GM19025 (cell line): Measurements from ENCODE around the gene RASA3.
"Not testable (repeated sequence)": the region's sequence is repeated elsewhere in the genome, so short reads cannot be mapped to it uniquely, and the experiment has no call there.

Source experiments
- ATAC-seq: cut with Tn5 transposase; IDR thresholded peaks from one replicate; pipeline ENCODE4 v1.9.1; 2021; ENCODE audit warnings: mild to moderate bottlenecking, low read depth, moderate library complexity; ENCODE audit not compliant: unreplicated experiment

RASA3 gene

DNA sequence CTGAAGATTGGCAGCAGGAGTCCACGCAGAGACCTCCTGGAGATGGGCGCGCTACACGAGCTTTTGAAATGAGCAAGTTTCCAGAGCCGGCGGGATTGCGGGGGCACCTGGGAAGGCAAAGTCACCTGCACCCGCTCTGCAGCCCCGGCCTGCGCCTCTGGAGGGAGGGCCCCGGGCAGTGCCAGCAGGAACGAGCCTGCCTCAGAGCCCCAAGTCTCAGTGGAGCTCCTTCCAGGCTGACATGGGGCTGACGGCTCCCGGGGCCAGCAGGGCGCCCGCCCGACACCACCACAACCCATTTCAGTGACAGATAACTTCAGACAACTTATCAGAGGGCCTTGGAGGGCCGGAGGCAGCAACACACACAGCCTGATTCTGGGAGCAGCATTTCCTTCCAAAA, 45.0 kb downstream of the RASA3 start:
- no peak for ATAC-seq

DNA sequence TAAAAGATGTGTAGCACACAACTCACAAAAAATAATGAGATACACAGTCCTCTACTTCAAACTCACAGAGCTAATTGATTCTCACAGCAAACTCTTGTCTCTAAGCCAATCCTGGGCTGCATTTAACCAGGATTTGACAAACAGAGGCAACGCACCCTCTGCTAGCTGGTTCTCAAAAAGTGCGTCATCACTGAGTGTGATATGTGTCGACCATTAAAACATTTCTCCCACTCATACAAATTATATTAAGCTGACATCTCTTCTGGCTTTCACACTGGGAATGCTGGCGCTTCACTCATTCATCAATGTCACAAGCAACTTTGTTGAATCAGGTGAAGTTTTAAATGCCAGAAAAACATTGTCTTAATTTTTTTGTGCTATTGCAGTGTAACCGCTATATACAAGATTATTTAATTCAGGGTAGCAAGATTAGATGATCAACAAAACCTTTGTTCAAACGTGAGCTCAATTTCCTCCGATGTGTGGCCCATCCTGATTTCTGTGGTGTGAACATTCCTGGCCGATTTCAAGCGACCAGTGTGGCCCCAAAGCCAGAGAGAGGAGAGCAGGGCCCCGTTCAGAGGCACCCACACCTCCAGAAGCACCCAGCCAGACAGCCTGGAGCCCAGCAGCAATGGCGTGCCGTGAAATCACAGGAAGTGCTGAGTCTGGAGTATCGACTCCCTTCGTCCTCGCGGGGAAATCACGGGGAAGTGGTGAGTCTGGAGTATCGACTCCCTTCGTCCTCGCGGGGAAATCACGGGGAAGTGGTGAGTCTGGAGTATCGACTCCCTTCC, 49.4 kb downstream of the RASA3 start:
- ATAC-seq: no peak

DNA sequence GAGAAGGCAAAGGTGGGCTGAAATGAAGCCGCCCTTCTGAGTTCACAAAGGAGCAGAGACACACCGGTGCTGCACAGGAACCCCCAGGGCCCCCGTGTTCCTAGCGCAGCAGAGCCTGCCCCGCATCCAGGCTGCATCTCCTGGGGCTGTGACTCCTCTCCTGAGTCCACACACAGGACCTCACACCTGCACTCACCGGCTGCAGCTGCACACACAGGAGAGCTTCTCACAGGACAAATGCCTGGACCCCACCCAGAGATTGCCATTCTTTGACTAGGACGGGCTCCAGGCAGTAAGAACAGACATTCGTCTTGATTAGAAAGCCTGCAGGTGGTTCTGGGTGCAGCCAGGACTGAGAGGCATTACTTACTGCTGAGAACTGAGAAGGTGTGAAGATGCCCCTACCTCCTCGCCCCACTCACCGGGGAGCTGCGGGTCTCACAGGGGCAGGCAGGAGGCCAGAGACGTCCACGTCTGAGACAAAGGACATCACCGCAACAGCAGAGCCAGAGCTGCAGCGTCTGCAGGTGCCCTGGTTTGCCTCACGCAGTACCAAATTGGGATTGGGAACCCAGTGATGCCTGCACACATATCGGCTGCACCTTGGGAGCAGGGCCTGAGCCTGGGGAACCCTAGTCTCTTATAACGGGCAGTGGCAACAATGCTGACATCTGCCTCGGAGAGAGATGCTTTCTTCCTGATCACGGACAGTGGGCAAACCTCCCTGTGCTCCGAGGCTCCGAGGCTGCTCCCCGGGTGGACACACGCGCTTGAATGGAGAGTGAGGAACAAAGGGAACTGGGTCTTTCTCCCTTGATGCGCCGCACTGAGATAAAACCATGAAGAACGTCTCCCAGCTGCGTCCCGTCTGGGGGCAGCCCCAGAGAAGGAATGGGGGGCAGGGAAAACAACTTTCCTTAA, 50.4 kb downstream of the RASA3 start:
- ATAC-seq: no peak

DNA sequence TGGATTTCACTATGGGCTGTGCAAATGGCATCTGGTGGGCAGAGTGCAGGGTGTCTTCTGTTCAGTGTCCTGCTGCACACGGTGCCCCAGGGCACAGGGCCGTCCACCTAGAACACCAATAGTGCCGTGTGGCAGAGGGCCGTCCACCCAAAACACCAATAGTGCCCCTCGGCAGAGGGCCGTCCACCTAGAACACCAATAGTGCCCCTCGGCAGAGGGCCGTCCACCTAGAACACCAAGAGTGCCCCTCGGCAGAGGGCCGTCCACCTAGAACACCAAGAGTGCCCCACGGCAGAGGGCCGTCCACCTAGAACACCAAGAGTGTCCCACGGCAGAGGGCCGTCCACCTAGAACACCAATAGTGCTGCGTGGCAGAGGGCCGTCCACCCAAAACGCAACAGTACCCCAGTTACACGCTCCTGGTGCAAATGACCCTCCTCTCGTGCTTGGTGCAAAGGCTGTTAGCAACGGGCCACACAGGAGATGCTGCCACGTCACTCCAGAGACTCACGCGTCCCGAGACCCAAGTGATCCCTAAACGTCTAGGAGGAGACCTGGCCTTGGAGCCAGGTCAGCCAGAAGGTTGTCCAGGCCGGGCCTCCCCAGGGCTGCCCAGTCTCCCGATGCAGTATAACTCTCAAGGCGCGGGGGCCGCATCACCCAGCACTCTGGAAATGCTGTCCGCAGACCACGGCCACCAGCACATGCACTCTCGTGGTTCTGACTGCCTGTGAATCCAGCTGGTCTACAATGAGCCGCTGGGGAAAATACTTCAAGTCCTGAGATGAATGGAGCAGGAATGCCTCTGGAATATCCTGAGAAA, 51.5 kb downstream of the RASA3 start:
- ATAC-seq: no peak

DNA sequence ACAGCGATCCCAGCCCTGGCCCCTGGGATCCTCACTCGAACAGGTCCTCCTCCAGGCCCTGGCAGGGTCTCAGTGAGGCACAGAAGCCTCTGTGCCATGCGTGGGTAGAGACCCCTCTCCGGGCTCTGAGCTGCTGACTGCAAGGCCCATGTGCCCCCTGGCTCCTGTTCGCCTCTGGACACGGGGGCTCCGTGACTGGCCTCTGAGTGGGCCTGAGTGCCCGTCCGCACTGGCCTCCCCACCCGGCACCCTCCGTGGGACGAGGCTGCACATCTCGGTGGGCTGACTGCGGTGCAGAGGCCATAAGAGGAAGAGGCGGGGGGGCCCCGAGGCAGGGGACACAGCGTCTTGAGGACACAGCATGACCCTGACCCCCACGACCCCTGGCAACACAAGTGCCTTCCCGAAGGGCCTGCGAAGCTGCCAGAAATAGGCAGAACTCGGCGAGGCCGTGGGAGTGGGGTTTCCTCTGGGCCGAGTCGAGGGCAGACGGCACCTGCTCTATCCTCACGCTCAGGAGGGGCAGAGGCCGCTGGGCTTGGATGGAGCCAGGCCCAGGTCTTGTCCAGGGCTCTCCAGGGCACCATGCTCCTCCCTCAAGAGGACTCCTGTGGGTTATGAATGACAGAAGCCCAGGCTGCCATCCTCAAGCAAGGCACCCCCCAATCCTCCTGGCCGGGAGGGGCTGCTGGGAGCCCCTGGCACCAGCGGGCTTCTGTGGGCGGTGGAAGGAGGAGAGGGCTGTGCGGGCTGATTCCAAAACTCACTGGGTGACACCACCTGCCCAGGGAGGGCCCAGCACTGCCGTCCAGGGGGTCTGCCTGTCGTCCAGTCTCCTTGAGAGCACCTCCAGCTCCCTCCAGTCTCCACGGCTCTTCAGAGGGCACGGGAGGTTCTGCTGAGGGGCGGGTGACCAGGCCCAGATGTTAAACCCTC, 52.6 kb downstream of the RASA3 start:
- no peak for ATAC-seq

DNA sequence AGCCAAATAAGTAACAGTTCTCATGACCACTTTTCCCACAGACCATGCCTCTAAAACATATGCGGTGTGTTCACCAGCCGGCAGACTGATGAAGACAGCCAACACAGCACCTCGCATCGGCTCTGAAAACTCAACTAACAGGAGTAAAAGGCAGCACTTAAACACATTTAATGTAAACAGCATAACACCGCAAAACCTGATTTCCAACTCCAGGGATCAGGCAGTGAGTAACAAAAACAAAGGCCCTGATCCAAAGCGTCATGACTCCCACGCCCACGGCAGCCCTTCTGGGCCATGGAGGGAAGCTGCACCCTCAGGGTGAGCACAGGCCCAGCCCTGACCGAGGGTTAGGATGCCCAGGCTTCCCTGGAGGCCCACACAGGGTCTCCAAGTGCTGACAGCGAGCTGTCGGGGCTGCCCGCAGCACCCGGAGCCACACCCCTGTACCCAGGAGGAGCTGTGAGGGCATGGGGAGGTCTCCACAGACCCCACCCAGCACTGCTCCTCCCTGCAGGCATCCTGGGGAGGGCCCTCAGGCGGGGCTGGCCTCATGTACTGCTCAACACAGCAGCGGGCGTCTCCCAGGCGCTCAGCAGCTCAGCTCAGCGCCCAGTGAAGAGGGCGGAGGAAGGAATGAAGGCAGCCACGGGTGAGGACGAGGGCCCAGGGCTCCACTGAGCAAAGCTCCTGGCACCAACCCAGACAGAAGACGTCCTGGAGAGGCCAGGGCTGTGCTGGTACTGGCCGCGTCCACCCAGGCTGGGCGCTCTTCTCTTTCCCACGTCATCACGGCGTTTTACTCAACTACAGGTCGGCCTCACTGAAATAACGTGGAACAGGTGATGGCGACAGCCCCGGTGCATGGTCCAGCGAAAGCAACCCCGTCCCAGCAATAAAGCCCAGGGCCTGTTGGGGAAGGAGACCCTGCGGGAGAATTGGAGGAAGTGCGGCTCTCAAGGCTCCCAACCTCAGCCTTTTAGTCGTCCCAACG, 53.7 kb downstream of the RASA3 start:
- ATAC-seq: no peak

DNA sequence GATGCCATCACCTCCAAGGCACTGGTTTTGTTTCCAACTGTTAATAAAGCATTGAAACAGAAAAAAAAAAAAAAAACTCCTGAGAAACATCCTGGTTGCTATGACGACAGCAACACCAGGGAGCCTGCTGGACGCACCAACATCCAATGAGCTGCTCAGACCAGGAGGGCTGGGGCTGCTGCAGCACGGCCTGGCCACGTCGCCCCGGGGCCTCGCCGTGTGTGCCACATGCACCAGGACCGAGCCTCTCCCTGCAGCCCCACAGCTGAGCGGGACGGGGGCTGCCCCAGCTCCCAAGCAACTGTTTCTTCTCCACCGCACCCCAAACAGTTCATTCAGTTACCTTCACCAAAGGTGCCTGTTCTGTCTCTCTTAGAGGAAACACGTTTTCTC, 54.5 kb downstream of the RASA3 start:
- no peak for ATAC-seq

DNA sequence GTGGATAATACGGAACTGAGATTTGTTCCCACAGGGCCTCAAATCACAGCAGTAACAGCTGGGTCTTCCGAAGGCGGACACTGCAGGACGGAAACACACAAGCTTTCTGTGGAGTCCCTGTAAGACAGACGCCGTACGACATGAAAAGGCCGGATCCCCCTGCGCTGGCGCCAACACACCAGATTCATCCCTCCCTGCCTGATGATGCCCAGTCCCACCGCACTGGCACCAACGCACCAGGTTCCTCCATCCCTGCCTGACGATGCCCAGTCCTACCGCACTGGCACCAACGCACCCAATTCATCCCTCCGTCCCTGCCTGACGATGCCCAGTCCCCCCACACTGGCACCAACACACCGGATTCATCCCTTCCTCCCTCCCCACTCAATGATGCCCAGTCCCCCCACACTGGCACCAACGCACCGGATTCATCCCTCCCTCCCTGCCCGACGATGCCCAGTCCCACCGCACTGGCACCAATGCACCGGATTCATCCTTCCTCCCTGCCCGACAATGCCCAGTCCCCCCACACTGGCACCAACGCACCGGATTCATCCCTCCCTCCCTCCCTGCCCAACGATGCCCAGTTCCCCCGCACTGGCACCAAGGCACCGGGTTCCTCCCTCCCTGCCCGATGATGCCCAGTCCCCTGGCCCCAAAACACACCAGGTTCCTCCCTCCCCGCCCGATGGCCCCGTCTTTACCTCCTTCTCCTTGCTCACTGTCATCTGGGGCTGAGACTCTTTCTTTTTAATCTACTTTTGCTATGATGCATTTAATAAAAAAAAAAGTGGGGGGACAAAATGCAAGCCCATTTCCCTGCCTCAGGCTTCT, 55.1 kb downstream of the RASA3 start:
- ATAC-seq: no peak

DNA sequence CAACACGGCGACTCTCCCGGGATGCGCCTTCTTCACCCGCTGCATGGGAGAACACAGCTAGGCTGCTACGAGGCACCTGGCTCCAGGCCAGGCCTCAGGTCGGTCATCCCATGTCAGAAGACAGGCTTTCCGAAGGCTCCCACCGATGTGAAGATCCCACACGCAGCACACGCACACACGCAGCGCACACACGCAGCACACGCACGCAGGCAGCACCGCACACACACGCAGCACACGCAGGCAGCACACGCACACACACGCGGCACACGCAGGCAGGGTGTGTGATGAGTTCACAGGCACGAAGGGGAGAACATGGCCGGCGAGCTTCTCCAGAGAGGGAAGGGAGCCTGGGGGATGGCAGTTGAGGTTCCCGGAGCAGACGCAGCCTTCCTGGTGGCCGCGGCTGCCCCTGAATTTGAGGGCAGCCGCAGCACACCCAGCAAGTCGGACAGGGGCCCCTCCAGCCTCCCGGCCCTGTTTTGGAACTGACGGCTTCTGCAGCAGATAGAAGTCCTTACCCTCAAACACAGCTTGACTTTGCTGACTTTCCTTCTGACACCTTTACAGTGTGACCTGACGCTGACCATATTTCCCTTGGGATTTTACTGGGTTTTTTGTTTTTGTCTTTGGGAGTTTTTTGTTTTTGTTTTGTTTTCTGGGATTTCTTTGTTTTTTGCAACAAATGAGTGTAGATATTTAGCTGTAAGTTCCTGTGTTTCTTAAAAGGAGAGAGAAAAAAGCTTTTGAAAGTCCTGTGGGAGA, 55.9 kb downstream of the RASA3 start:
- ATAC-seq: no peak

DNA sequence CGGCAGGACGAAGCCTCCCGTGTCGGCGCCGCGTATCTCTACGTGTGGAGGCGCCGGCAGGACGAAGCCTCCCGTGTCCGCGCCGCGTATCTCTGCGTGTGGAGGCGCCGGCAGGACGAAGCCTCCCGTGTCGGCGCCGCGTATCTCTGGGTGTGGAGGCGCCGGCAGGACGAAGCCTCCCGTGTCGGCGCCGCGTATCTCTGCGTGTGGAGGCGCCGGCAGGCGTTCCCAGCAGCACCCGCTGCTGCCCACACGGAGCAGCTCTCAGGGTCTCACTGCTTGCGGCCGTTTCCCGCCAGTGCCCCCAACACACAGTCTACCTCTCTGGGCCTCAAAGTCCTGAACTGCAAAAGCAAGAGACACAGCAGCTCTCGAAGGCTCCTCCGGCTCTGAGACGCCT, 56.6 kb downstream of the RASA3 start:
- ATAC-seq: not testable (repeated sequence)

DNA sequence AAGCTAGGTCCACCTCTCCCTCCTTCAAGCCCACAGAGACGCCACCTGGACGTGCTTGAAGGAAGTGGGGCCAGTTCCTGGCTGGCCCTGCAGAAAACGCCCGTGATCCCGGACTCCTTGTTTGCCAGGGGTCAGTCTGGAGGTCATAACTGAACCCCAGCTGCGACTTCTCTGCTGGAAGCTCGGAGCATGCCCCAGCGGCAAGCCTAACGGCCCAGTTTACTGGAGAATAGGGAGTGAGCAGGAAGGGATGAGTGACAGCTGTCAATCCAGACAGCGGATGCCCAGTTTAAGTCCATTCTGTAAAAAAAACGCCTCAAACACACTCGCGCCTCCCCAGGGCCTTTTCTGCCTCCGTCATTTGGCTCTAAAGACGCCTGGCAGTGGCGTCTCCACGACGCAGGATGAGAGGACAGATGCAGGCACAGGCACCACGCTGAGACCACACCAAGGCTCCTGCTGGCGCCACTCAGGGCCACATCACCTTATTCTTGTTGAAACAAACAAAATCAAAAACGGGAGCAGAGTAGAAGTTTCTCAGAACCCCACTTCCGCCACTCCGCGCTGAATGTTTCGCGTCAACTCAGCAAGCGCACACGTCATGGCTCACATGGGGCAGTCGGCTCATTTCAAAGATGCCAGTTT, 57.6 kb downstream of the RASA3 start:
- no peak for ATAC-seq

DNA sequence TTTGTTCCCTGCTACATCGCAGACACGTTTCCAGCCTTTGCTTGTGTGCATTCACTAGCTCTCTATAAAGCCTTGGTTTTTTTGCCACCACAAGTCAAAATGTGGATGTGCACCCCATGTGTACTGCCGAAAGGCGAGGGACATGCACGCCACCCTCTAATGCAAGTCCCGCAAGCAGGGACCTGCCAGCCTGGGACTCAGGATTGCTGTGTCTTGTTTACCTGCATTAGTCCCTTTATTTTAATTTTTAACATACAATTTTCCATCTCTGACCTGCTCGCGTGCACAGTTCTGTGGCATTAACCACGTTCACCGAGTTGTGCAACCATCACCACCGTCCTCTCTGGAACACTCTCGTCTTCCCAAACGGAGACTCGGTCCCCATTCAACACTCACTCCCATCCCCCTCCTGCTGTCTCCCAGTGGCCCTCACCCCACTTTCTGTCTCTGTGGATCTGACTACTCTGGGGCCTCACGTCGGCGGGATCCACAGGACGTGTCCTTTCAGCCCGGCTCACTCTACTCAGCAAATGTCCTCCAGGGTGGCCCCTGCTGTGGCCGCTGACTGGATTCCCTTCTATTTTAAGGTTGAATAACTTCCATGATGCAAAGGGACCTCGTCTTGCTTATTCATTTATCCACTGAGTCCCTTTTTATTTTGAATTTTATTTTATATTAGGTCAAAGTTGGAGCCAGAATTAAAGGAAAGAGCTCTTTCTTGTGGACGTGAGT, 58.4 kb downstream of the RASA3 start:
- ATAC-seq: no peak

DNA sequence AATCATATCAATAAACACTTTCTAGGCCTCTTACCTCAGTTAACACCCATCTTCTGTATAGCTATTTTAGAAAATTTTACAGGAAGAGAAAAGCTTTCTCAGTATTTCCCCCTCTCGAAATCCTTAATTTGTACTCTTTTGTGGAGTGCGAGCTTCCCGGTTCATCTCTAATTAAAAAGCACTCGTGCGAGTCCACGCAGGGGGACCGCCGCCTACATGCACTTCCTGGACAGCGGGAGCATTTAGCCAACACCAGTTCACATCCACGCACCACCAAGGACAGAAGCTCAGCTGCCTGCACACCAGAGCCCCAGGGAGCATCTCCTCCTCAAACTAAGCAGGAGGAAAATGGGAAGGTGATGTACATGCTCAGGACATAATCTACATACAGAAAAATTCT, 60.0 kb downstream of the RASA3 start:
- no peak for ATAC-seq

DNA sequence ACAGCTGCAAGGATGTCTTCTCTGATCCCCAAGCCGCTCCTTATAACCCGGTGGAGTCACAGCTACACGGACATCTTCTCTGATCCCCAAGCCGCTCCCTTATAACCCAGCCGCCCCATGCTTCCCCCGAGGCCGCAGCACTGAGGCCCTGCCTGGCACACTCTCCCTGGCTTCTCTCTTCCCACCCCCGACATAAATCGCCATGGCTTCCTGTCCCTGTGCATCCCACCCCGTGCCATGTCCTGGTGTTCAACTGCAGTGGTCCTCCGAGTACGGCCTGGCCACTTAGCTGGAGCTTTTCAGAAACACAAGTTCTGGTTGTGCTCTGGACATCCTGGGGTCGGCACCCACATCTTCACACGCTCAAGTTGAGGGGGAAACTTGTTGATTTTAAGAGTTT, 60.4 kb downstream of the RASA3 start:
- ATAC-seq: no peak

DNA sequence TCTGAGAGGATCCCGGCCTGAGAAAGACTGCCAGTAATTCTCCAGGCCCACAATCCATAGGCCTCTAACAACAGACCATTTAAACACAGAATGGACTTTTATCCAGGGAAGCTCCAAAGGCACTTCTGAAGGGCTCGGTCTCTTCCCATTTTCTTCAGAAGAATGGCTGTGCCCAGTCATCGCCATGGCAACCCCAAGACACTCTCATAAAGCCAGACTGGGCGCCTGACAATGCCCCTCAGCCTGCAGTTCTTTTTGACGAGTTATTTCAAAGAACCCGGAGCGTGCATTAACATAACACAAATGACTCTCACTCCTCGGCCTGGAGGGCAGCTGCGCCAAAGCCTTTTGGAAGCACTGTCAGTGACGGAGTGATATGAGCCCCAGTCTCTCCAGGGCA, 61.0 kb downstream of the RASA3 start:
- no peak for ATAC-seq
